HG03039 (cell line): Measurements from ENCODE around the gene ZNF524.

Experiments used
- ATAC-seq: cut with Tn5 transposase; IDR thresholded peaks from one replicate; pipeline ENCODE4 v1.9.1; 2021; ENCODE audit warnings: mild to moderate bottlenecking, moderate library complexity; ENCODE audit not compliant: unreplicated experiment

The ZNF524 gene

DNA sequence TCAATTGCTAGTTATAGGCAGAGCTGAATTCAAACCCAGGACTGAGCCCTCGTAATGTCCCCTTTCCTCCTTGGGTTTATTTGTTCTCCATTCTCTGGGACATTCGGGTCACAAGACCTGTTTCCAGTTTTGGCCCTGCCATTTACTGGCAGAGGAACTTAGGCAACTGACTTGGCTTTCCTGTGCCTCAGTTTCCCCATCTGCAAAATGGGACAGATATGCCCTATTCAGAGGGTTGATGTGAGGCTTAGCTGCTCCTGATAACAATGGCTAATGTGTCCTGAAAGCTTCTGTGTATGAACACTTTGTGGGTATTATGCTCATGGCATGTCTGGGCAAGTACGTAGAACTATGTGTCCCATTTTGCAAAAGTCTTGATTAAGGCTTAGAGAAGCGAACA lies 996 bp downstream of the ZNF524 start:
- no peak for ATAC-seq

DNA sequence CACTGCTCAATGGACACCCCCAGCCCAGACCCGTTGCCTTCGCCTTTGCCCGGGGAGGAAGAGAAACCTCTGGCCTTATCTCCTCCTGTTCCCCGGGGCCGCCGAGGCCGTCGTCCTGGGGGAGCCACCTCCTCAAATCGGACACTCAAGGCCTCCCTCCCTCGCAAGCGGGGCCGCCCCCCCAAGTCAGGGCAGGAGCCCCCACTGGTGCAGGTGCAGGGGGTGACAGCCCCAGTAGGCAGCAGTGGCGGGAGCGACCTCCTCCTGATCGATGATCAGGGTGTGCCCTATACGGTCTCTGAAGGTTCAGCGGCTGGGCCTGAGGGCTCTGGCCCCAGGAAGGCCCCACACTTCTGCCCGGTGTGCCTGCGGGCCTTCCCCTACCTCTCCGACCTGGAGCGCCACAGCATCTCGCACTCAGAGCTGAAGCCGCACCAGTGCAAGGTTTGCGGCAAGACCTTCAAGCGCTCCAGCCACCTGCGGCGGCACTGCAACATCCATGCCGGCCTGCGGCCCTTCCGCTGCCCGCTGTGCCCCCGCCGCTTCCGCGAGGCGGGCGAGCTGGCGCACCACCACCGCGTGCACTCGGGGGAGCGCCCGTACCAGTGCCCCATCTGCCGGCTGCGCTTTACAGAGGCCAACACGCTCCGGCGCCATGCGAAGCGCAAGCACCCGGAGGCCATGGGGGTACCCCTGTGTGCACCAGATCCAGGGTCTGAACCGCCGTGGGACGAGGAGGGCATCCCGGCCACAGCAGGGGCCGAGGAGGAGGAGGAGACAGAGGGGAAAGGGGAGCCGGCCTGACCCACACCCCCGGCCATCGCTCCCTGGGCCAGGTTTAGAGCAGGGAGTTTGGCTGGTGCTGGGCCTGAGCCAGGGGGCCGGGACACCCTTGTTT lies 2.3 kb downstream of the ZNF524 start:
- ATAC-seq, result no peak

GRCh38 chr19:55603115-55603514 lies 3.0 kb downstream of the ZNF524 start:
- no peak for ATAC-seq

DNA sequence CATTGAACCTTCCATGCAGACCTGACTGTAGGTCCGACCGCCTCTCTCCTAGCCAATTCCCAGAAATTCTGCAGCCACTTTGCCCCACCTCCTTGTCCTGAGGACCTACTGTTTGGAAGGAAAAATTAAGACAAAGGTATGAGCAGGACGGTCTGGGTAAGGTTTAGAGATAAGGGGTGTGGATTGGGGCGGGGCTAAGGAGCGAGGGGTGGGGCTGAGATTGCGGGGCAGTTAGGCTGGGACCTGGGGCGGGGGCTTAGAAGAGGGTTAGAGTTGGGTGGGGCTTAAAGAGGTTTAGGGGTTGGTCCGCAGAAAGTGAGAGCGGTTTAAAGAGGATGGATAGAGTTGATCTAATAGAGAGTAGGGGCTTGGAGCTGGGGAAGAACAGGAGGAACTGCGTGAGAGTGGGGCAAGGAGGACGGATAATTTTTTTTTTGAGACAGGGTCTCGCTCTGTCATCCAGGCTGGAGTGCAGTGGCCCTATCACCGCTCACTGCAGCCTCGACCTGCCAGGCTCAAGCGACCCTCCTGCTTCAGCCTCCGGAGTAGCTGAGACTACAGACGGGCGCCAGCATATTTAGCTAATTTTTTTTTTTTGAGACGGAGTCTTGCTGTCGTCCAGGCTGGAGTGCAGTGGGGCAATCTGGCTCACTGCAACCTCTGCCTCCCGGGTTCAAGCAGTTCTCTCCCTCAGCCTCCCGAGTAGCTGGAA lies 3.6 kb downstream of the ZNF524 start:
- no peak for ATAC-seq

GRCh38 chr19:55605207-55605636 lies 5.1 kb downstream of the ZNF524 start:
- ATAC-seq, result peak; percentile 65

DNA sequence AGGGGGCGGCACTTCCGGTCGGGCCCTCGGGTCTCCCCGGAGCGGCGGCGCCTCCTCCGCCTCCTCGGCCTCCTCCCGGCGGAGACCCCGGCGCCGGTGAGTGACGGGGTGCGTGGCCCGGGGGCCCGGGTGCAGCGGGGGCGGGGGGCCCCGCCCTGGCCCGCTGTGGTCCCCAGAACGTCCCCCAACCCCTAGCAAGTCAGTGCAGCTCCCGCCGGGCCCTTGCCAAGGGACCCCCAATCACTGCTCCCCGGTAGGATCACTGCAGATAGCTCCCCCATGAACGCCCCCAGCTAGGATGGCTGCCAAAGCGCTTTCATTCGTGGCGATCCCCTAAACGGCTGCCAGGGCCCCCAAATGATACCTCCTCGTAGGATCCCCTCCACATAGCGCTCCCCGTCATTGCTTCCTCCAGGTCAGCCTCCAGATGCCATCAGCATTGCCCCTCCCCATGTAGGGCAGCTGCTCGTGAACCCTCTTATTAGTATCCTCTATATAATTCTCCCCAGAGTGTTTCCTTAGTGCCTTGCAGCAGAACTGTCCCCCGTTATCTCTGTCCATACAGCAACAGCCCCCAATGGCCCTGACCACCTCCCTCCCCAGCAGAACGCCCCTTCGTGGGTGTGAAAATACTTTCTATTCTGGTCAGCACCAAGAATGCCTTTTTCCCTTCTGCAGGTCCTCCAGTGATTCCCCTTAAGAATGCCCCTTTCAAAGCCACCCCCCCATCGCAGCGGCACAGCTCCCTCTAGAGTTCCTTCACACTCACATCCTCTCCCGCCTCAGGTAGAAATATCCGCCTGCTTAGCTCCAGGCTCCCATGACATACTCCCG lies 5.8 kb downstream of the ZNF524 start, which contains the start of gene ZNF865:
Gene ZNF865, plus strand, starts transcription at position 11 of the 834 bp plus-strand sequence. CDS start 7,972 bp downstream, outside the sequence.
- peak; percentile 12 for ATAC-seq

DNA sequence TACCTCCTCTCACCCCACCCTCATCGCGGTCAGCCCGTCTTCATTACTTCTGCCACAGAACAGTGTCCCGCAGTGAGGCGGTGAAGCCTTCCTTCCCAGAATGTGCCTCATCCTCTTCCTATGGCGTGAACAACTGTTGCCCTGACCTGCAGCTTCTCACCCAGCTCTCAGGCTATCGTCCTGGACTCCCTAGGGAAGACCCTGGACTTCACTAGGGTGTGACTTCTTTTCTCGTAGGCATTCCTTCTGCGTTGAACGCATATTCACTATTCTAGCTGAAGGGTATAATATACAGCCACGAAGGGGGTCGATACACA lies 6.3 kb downstream of the ZNF524 start:
- no peak for ATAC-seq

- no peak for ATAC-seq
Measured at GRCh38 chr19:55606817-55607216, 6.7 kb downstream of the ZNF524 start.

GRCh38 chr19:55609326-55609725 lies 9.2 kb downstream of the ZNF524 start:
- ATAC-seq, result no peak

DNA sequence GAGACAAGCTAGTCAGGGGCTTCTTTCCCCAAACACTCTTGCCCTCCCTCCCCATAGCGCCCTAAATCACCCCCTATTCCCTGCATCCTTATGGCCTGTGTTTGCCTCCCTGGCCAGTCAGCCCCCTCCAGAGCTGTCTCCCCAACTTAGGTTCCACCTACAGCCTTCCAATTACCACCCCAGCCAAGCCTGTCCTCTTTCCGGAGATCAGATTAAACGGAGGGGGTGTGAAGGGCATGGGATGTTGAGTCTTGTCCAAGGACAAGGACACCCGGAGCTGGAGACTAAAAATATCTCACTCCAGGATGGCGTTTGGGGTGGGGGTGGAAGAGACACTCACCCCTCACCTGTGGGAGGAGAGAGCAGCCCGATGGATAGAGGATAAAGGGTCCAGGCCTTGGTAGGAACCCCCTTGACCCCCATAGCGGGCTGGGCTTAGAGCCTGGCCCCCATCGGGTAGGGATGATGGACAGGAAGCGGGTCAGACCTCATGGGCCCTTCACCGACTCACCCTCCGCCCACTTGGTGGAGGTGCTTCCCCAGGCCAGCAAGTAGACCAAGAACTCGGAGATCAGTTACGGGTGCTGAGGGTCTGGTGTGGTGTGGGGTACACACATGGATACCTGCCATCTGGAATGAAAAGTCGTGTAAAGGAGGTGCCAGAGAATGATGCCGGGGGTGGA lies 11.4 kb downstream of the ZNF524 start:
- no peak for ATAC-seq

DNA sequence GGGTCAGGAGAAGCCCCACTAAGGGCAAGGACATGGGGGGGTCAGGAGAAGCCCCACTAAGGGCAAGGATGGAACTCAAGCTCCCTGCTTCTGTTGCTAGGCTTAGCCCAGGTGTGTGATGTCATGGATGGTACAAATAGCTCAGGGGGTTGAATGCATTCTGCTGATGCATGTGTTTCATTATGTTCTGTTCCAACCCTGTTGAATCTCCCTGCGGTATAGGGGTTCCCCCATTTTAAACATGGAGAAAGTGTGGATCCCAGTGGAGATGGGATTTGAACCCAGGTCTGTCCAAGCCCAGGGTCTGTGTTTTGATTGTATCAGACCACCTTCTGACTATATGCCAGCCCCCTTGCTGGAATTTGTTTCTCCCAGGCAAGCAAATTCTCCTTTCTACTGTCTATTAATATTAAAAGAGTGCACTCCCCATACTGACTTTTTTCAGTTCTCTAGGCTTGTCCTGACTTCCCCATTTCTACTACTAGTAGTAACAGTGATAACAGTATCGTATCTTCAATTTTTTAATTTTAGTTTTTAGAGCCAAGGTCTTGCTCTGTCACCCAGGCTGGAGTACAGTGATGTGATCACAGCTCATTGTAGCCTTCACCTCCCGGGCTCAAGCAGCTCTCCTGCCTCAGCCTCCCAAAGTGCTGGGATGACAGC lies 12.0 kb downstream of the ZNF524 start:
- ATAC-seq, result no peak

DNA sequence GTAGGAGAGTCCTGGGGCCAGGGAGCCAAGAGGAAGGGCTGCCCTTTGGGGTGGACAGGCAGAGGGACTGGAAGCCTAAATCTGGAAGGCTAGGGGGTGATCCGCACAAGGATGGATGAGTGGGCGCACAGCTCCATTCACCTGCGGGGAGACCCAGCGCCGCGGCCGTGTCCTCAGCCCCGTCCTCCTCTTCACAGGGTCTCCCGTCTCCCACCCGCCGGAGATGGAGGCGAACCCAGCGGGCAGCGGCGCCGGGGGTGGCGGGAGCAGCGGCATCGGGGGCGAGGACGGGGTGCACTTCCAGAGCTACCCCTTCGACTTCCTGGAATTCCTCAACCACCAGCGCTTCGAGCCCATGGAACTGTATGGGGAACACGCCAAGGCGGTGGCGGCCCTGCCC lies 13.3 kb downstream of the ZNF524 start:
- no peak for ATAC-seq

- no peak for ATAC-seq
Measured at GRCh38 chr19:55613930-55614710, 14.0 kb downstream of the ZNF524 start.

- ATAC-seq, result no peak
Measured at GRCh38 chr19:55614711-55615542, 14.8 kb downstream of the ZNF524 start.

DNA sequence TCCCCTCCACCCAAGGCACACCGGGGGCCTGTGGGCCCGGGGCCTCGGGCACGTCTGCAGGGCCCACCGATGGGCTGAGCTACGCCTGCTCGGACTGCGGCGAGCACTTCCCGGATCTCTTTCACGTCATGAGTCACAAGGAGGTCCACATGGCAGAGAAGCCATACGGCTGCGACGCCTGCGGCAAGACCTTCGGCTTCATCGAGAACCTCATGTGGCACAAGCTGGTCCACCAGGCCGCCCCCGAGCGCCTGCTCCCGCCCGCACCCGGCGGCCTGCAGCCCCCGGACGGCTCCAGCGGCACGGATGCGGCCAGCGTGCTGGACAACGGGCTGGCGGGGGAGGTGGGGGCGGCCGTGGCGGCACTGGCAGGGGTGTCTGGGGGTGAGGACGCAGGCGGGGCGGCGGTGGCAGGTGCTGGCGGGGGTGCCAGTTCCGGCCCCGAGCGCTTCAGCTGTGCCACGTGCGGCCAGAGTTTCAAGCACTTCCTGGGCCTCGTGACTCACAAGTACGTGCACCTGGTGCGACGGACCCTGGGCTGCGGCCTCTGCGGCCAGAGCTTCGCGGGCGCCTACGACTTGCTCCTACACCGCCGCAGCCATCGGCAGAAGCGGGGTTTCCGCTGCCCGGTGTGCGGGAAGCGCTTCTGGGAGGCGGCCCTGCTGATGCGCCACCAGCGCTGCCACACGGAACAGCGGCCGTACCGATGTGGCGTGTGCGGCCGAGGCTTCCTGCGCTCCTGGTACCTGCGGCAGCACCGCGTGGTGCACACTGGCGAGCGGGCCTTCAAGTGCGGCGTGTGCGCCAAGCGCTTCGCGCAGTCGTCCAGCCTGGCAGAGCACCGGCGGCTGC lies 15.7 kb downstream of the ZNF524 start:
- ATAC-seq, result no peak

DNA sequence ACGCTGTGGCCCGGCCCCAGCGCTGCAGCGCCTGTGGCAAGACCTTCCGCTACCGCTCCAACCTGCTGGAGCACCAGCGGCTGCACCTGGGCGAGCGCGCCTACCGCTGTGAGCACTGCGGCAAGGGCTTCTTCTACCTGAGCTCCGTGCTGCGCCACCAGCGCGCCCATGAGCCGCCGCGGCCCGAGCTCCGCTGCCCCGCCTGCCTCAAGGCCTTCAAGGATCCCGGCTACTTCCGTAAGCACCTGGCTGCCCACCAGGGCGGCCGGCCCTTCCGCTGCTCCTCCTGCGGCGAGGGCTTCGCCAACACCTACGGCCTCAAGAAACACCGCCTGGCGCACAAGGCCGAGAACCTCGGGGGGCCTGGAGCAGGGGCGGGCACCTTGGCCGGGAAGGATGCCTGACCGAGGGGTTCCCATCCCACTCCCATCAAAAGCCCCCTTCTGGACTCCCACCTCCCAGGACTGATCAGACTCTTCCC lies 16.3 kb downstream of the ZNF524 start:
- no peak for ATAC-seq

DNA sequence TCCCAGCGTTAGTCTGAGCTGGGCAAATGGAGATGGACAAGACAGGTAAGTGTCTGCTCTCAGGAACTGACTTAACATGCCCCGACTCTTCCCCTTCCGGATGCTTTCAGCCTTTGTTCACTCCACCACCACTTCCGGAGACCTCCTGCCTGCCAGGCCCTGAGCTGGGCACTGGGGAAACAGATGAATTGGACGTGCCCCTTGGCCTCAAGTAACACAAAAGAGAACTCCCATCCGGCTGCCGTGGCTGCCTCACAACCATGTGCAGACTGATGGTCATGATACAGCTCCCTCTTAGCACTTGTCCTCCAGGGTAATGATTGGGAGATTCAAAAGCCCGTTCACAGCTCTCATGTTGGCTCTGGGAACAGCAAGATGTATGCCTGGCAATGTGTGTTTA lies 17.3 kb downstream of the ZNF524 start:
- ATAC-seq, result no peak
